Activated naive CD8-positive, alpha-beta T cell (primary cell): ENCODE results near the gene STK32C.

Experiments used
- H3K27ac Mint-ChIP-seq: one replicate; pipeline ENCODE4 v1.8.0; 2021; ENCODE audit warnings: mixed read lengths
- H3K27me3 Mint-ChIP-seq: one replicate; pipeline ENCODE4 v1.8.0; 2021; ENCODE audit warnings: mixed read lengths
- H3K36me3 Mint-ChIP-seq: one replicate; pipeline ENCODE4 v1.8.0; 2021; ENCODE audit warnings: mixed read lengths
- H3K4me1 Mint-ChIP-seq: one replicate; pipeline ENCODE4 v1.8.0; 2021; ENCODE audit warnings: low read depth, mixed read lengths
- H3K4me3 Mint-ChIP-seq: one replicate; pipeline ENCODE4 v1.8.0; 2021; ENCODE audit warnings: mild to moderate bottlenecking, mixed read lengths
- H3K9me3 Mint-ChIP-seq: one replicate; pipeline ENCODE4 v1.8.0; 2021; ENCODE audit warnings: low read depth, mixed read lengths

STK32C gene

DNA sequence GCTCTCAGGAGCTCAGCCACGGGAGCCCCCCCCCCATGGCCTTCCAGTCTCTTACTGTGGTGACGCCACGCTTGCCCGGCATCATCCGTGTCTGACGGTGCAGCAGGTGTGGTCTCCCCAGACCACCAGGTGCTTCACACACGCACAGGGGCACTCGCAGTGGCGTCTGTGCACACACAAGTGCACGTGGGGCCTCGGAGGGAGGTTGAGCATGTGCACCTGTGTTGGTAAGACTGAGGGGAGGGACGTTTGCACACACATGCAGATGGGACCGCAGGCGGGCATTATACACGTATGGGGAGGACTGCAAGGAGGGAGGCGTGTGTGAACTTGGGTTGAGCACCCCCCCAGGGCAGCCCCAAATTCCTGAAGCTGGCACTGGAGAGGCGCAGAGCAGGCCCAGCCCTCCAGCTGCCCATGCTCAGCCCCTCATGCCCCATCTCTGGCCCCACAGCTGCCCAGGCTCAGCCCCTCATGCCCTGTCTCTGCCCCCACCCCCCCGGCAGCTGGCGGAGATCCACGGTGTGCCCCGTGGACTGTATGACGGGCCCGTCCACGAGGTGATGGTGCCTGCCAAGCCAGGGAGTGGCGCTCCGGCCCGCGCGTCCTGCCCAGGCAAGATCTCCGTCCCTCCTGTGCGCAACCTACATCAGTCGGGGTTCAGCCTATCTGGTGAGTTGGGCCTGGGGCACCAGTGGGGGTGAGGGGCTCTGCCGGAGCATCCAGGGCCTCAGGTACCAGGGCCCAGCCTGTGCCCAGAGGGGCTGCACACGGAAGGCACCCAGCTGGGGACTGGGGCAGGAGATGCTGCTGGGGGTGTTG, 104.3 kb downstream of the STK32C start:
- Mint-ChIP-seq H3K4me3 (no peak overlapping the region), H3K27ac (no peak overlapping the region), H3K4me1 (no peaks in the 10 kb centered on the region), H3K9me3 (no peaks in the 10 kb centered on the region), H3K36me3 (no peaks in the 10 kb centered on the region), H3K27me3 (no peaks in the 10 kb centered on the region)

DNA sequence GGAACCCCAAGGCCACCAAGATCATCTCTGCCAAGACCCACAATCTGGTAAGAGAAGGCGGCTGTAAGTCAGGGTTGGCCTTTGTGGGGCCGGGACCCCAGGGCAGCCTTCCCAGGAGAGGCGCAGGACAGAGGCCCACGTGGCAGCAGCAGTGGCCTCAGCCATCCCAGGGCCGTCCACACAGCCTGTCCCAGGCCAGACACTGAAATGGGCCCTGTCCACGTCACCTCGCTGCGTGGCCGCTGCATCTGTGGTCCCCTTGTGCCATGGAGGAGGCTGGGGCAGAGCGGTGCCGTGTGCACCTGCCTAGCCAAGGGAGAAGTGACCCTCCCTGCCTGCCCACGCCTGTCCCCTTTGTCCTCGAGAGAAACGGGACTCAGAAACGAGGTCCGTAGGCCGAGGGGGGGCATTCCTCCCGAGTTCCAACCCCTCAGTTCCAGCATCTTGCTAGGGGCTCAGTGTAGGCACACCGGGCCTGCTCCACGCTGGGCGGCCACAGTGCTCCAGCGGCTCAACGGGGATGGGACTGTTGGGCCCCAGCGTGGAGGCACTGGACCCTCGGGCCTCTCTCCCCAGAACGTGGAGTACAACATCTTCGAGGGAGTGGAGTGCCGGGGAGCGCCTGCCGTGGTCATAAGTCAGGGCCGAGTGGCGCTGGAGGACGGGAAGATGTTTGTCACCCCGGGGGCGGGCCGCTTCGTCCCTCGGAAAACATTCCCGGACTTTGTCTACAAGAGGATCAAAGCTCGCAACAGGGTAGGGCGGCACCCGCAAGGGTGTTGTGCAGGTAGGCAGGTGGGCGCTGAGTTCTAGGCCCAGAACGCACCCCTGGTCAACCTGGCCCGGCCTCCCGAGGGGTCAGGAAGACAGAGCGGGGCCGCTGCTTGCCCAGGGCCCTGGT, 105.4 kb downstream of the STK32C start:
- H3K36me3 Mint-ChIP-seq = no peaks in the 10 kb centered on the region
- no peak overlapping the region for H3K4me3 Mint-ChIP-seq
- H3K9me3 Mint-ChIP-seq = no peaks in the 10 kb centered on the region
- no peaks in the 10 kb centered on the region for H3K4me1 Mint-ChIP-seq
- no peak overlapping the region for H3K27ac Mint-ChIP-seq
- H3K27me3 Mint-ChIP-seq = no peaks in the 10 kb centered on the region

DNA sequence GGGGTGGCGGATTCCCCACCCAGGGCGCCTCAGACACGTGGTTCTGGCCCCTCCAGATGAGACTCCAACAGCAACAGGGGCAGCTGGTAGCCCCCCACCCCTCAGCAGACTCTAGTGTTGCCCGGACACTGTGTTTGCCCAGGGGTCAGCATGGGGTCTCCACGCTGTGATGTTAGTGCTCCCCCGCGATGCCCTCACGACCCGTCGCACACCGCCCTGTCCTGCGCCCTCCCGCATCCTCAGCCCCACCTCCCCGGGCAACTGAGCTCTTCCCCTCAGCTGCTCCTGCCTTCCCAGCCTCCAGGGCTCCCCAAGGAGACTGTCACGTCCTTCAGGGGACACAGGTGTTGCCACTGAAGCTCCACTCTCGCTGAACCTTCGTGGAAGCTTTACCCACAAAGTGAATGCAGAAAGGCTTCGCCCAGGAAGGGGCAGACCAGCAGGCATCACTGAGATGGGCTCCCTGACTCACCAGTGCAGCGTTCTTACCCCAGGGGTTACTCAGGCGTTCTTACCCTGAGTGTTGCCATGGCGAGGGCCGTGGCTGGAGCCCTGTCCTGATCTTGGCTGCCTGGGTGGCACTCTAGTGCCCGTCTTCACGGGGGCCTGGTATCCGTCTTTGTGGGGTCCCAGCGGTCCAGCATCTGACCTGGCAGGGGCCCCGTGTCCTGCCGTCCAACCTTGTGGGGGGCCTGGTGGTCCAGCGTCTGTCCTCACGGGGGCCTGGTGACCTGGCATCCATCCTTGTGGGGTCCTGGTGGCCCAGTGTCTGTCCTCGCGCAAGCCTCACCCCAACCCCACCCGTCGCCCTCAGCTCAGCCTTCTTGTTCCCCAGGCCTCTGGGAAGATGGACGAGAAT, 106.4 kb downstream of the STK32C start:
- no peak overlapping the region for H3K27ac Mint-ChIP-seq
- H3K36me3 Mint-ChIP-seq = no peaks in the 10 kb centered on the region
- no peak overlapping the region for H3K4me3 Mint-ChIP-seq
- no peaks in the 10 kb centered on the region for H3K27me3 Mint-ChIP-seq
- H3K4me1 Mint-ChIP-seq = no peaks in the 10 kb centered on the region
- H3K9me3 Mint-ChIP-seq = no peaks in the 10 kb centered on the region

DNA sequence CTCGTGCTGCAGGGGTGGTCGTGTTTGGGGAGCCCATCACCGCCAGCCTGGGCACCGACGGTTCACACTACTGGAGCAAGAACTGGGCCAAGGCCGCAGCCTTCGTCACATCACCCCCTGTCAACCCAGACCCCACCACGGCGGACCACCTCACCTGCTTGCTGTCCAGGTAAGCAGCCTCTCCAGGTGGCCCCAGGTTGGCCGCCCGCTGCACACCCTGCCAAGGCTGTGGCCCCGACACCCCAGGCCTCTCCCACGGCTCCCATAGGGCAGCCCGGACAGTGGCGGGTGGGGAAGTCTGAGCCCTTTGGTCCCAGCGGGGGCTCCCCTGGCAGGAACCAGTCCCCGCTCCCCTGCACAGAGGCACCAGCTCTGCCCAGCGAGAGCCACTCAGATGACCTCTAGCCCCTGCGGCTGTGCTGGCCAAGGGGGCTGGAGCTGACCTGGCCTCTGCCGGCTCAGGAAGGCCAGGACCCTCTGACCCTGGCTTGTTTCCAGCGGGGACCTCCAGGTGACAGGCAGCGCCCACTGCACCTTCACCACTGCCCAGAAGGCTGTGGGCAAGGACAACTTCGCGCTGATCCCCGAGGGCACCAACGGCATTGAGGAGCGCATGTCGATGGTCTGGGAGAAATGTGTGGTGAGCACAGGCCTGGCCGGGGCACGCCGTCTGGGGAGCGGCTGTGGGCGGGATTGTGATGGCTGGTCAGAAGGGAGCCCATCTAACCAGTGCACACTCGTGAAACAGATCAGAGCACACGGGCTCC, 107.2 kb downstream of the STK32C start:
- Mint-ChIP-seq H3K27ac (no peak overlapping the region), H3K36me3 (no peaks in the 10 kb centered on the region), H3K9me3 (no peaks in the 10 kb centered on the region), H3K4me3 (no peak overlapping the region), H3K27me3 (no peaks in the 10 kb centered on the region), H3K4me1 (no peaks in the 10 kb centered on the region)

DNA sequence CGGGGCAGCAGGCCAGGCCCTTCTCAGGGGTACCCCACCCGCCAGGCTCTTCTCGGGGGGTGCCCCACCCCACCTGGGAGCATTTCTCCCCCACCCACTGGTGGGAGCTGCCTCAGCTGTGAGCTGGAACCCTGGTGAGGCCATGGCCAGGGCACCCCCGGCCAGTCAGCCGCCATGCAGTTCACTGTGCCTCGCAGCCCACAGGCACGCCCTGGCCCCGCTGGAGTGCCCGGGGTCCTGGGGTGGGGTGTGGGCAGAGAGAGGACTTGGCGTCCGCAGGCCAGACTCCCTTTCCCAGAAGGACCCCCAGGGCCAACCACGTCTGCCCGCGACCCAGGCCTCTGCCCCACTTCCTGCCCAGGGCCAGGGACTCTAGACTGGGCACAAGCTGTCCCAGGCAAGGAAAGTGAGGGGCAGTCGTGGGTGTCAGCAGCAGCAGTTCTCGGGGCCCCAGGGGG, 107.9 kb downstream of the STK32C start:
- H3K27ac Mint-ChIP-seq = no peak overlapping the region
- H3K36me3 Mint-ChIP-seq = no peaks in the 10 kb centered on the region
- H3K4me3 Mint-ChIP-seq = no peak overlapping the region
- H3K27me3 Mint-ChIP-seq = no peaks in the 10 kb centered on the region
- H3K9me3 Mint-ChIP-seq = no peaks in the 10 kb centered on the region
- no peaks in the 10 kb centered on the region for H3K4me1 Mint-ChIP-seq

DNA sequence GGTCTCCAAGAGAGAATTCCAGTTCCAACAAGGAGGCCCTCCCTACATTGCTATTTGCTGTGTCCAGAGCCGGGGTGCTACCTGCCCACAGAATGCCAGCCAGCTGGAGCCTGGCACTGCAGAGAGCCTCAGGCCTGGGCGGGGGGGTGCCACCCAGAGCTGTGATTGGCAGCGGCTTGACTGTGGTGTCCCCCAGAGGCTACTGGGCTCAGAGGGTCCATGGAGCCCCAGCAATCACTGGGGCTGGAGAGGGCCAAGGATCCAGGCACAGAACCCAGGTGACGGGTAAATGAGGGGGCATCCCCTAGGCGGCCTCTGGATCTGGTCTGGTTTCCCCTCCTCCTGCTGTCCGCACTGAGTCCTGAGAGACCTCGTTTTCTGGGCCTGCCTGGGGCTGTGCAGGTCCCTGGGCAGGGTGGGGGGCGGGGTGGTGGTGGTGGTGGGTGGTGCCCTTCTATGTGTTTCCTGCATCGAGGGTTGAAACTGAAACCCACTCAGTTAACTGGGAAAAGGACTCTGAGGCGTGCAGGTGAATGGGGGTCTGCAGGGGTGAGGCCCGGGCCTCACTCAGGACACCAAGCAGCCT, 108.4 kb downstream of the STK32C start:
- Mint-ChIP-seq H3K27me3 (no peaks in the 10 kb centered on the region), H3K27ac (no peak overlapping the region), H3K4me1 (no peaks in the 10 kb centered on the region), H3K36me3 (no peaks in the 10 kb centered on the region), H3K9me3 (no peaks in the 10 kb centered on the region), H3K4me3 (no peak overlapping the region)

DNA sequence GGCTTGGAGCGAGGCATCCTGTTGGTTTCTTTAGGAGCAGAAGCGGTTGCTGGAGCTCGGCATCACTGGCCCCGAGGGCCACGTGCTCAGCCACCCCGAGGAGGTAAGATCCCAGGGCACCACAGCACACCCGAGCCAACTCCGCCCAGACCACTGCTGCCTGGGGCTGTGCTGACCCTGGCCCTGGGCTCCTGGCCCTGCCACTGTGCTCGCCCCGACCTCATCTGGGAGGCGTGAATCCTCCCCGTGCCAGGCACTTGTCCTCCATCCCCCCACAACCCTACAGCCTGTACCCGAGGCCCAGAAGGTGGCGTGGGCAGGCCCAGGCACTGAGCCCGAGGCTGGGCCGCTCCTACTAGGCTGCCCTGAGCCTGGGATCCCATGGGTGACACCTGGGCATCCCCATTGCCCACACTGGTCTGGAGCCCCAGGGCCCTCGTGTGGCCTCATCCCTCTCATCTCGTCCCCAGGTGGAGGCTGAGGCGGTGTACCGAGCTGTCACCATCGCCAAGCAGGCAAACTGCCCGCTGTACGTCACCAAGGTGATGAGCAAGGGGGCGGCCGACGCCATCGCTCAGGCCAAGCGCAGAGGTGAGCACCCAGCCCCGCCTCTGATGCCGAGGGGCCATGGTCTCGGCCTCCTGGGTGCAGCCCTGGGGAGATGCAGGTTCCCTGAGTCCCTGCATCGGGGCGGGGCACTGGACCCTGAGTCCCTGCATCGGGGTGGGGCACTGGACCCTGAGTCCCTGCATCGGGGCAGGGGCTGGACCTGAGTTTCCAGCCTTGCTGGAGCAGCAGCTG, 109.2 kb downstream of the STK32C start:
- no peaks in the 10 kb centered on the region for H3K36me3 Mint-ChIP-seq
- H3K4me1 Mint-ChIP-seq = no peaks in the 10 kb centered on the region
- no peak overlapping the region for H3K4me3 Mint-ChIP-seq
- no peaks in the 10 kb centered on the region for H3K27me3 Mint-ChIP-seq
- no peaks in the 10 kb centered on the region for H3K9me3 Mint-ChIP-seq
- H3K27ac Mint-ChIP-seq = no peak overlapping the region

DNA sequence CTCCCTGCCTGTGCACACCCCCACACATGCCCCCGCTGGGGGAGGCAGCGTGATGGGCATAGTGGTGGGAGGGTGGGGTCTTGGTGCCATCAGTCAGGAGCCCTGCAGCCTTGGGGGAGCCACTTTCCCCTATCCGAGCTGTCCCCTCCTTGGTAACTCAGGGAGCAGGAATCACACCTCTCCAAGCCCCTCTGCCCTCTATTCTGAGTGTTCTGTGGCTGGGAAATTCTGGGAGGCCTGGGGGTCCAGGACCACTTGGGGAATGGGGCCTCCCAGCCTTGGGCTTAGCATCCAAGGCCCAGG, 109.7 kb downstream of the STK32C start:
- Mint-ChIP-seq H3K4me1 (no peaks in the 10 kb centered on the region), H3K9me3 (no peaks in the 10 kb centered on the region), H3K4me3 (no peak overlapping the region), H3K27me3 (no peaks in the 10 kb centered on the region), H3K36me3 (no peaks in the 10 kb centered on the region), H3K27ac (no peak overlapping the region)

DNA sequence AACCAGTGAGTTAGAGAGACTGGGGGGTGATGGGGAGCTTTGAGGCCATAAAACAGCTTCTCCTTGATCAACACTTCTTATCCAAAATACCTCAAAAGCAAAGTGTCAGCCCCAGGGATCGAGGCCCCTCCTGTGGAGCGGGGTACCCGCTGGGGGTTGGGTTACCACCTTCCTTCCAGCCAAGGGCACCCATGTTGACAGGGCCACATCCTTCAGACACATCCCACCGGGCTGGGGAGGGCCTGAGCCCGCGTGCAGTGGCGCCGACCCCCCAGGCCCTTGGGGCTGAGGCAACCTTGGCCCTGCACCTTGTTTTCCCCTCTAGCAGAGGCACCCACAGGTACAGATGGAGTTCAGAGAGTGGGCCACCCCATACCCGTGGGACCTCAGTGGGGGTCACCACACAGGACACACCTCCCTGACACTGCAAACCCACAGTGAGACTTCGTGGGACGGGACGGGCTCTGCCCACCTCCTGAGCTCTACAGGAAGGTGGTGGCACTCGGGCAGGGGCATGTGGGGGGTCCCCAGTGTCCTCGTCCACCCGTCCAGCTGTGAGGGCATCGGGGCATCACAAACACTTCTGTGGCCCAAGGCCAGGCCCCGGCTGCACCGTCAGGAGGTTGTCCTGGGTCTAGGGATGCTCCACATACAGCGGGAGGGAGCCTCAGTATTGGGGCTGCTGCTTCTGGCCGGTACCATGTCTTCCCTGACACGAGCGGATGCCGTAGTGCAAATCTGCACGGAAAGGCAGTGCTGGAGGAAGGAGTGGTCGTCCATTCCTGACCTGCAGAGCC, 110.3 kb downstream of the STK32C start:
- H3K27me3 Mint-ChIP-seq = no peaks in the 10 kb centered on the region
- H3K9me3 Mint-ChIP-seq = no peaks in the 10 kb centered on the region
- no peaks in the 10 kb centered on the region for H3K36me3 Mint-ChIP-seq
- no peak overlapping the region for H3K4me3 Mint-ChIP-seq
- H3K4me1 Mint-ChIP-seq = no peaks in the 10 kb centered on the region
- H3K27ac Mint-ChIP-seq = no peak overlapping the region

DNA sequence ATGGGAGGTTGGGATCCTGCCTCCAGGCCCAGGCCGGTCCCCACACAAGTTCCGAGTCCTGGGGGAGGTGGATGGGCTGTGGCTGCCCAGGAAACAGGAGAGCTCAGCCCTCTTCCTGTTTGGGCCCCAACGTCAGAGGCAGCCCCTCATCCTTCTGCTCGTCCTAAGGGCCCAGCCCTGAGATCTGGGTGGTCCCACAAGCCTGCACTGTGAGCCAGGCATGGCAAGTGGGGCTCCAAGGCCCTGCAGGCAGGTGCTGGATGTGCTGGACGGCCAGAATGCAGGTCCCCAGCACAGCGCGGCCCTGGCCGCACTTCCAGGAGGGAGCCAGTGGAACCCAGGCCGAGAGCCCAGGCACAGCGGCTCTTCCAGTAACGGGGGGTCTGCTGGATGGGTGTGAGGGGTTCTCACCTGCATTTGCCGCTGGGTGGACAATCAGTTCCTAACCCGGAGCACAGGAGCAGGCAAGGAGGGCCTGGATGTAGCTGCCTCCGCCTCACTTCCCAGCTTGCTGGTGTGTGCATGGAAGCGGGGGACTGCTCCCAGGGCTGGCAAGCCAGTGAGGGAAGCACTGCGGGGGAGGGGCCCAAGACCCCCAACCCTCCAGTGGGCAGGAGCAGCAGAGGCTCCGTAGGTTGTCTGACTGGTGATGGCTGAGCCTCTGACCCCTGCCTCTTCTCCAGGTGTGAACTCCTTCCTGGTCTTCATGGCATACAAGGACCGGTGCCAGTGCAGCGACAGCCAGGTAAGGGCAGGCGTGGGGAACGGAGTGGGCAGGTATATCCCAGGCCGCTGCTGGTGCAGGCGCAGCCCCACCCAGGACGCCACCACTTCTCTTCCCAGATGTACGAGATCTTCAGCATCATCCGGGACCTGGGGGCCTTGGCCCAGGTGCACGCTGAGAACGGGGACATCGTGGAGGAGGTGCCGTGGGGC, 111.3 kb downstream of the STK32C start:
- H3K4me3 Mint-ChIP-seq = no peak overlapping the region
- H3K36me3 Mint-ChIP-seq = no peaks in the 10 kb centered on the region
- H3K4me1 Mint-ChIP-seq = no peaks in the 10 kb centered on the region
- no peaks in the 10 kb centered on the region for H3K9me3 Mint-ChIP-seq
- no peaks in the 10 kb centered on the region for H3K27me3 Mint-ChIP-seq
- H3K27ac Mint-ChIP-seq = no peak overlapping the region

DNA sequence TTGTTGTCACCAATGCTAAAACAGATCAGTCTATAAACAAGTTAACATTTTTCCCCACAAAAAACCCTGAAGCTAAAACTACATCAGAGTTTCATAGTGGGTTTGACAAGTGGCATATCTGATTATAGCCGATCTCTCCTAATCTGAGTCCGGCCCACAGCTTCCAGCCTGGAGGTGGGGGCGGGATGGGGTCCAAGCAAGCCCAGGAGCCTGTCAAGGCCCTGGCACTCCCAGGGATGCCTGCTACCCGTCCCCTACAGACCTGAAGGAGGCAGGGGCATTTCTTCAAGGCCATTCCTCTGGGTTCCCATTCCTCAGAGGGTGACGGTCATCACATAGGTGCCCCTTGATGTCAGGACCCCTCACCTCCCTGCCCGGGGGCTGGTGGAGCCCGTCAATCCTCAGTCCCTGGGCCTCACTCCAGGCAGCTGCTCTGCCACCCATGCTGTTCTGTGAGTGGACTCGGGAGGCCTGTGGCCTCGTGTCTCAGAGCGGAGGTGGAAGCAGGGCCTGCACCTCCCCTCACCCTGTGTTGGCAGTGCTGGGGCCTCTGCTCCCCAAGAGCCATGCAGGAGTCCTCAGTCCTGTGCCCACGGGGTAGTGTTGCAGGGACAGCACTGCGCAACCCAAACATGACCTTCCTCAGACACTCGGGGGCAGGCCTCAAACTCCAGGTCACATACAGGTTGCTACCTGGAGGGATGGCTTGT, 112.2 kb downstream of the STK32C start:
- Mint-ChIP-seq H3K27ac (no peak overlapping the region), H3K9me3 (no peaks in the 10 kb centered on the region), H3K36me3 (no peaks in the 10 kb centered on the region), H3K4me3 (no peak overlapping the region), H3K4me1 (no peaks in the 10 kb centered on the region), H3K27me3 (no peaks in the 10 kb centered on the region)

DNA sequence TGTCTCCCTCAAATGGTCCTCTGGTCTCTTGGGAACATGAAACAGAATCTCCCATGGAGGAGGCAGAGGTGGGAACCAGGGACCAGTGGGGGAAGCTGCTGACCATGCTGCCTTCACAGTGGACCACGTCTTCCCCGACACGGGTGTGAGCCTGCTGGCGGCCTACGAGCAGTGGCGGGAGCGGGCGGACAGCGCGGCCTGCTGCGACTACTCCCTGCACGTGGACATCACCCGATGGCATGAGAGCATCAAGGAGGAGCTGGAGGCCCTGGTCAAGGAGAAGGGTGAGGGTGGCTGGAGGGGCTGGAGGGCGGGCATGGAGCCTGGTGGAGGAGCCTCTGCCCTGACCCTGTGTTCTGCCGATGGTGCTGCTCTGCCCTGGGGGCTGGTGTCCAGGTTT, 113.0 kb downstream of the STK32C start:
- Mint-ChIP-seq H3K27ac (no peak overlapping the region), H3K4me3 (no peak overlapping the region), H3K36me3 (no peaks in the 10 kb centered on the region), H3K4me1 (no peaks in the 10 kb centered on the region), H3K27me3 (no peaks in the 10 kb centered on the region), H3K9me3 (no peaks in the 10 kb centered on the region)
